HG03066 (cell line): Measurements from ENCODE around the gene SCO2.

ENCODE experiments used
- ATAC-seq: cut with Tn5 transposase; IDR thresholded peaks from one replicate; pipeline ENCODE4 v1.9.1; 2021; ENCODE audit warnings: low read depth; ENCODE audit not compliant: unreplicated experiment

The SCO2 gene

DNA sequence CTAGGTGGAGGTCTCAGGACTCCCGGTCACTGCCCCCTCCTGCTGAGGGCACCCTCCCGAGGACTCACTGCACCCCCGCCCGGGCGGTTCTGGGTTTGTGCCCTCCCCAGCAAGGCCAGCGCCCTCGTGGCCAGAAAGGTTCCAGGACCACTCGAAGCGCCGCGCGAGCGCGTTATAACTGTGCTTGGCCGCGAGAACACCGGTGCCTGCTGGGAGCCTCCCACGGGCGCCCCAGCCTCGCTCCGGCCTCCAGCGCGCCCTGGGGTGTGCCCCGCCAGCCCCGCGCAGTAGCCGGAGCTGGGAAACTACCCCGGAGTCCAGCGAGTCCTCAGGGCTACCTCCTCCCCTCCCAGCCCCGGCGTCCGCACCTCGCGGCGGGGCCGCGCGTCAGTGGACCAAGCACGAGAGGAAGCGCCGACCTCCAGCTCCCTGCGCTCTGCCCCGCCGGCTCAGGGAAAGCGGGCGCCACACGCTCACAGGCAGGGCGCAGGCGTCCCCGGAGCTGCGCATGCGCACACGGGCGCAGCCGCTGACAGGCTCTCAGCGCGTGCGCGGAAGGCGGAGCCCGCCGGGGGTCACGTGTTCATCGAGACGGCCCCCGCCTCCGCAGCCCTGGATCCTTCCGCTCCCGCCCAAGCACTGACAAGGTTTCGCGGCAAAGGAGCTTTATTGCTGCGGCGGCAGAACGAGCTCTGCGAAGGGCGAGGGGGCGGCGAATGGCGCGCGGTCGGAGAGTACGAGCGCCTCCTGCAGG, at the start of gene SCO2:
Gene SCO2, minus strand, starts transcription at position 495 of the 754 bp plus-strand sequence. CDS start 1,187 bp downstream, outside the sequence.
- ATAC-seq: peak; percentile 36

GRCh38 chr22:50574383-50574755, 49.0 kb upstream of the SCO2 start:
- ATAC-seq: no peak

DNA sequence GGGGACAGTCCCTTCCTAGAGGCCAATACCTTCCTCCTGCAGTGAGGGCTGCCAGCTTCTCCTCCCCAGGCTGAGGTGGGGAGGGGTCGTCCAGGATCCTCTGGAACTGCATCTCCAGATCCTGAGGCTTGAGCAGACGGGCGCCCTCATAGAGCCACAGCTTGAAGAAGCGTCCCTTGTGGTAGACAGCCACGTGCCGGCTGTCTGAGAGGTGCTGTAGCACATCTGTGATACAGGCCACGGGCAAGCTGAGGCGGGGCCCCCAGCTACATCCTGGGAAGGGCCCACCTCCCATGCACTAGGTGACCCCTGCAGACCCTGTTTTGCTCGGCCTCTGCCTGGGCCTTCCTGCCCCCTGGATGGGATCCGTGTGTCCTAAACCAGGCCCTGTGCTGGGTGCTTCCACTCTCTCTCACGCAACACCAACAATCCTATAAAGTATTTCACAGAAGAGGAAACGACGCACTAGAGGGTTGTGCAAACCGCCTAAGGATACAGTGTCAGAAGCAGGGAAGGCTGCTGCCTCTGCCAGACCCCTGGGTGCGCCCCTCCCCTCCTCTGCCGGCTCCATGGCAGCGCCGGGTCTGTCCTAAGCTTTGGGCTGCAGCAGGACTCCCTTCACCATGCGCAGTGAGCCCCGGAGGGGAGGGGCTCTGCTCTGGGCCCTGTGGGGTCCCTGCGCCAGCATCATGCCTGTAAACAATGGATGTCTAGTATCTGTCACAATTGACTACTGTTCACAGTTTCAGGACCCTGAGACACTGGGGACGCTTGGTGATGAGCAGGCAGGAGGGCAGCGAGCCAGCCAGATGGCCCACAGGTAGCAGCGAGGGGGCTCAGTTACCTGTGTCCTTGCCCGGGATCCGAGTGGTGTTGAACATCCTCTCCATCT, 48.3 kb upstream of the SCO2 start:
- no peak for ATAC-seq

DNA sequence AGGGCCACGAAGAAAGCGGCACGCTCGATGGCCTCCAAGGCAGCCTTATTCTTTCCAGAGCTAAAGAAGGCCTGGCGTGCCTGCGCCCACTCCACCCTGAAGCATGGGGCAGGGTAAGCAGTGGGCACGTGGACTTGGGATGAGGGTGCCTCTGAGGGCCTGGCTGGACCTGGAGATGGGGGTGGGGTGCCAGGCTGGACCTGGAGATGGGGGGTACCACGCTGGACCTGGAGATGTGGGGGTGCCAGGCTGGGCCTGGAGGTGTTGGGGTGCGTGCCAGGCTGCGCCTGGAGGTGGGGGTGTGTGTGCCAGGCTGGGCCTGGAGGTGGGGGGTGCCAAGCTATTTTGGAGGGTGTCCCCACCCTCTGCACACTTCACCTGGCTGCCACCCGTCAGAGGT, 47.6 kb upstream of the SCO2 start:
- no peak for ATAC-seq

DNA sequence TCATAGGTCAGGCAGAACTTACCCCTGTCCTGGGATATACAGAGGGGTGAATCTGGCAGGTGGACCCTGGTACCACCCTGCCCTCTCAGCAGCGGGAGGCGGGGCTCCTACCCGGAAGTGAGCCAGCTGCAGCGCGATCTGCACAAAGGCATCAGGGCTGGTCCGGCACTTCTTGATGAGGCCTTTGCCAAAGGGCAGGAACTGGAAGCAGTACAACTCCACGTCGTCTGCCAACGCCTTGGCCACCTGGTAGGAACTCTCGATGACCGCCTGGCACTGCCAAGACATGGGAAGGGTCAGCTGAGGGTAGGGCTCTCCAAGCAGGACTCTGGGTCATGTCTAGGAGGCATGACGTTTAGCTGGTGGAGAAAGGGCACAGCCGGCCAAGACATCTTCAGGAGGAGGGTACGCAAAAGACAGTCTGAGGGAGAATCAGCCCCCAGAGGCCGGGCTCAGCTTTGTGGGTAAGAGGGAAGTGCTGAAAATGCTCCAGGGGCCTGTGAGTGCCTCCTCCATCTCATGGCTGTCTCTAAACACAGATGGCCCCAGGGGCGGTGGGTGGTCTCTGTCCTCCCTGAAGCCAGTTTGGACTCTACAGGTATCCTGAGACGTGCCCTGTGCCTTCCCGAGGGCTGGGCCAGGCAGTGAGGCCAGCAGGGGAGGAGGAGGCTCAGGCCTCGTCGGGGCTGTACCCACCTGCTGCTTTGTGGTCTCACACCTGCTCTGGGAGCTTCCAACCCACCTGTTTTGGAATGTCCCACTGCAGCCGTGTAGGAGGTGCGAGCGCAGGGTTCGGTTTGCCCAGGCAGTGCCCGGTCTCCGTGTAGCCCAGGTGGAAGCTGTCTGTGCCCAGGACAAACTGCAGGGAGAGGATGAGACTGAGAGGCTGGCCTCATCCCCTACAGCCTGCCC, 46.1 kb upstream of the SCO2 start:
- ATAC-seq: no peak

- no peak for ATAC-seq
Measured at GRCh38 chr22:50570861-50571260, 45.5 kb upstream of the SCO2 start.

DNA sequence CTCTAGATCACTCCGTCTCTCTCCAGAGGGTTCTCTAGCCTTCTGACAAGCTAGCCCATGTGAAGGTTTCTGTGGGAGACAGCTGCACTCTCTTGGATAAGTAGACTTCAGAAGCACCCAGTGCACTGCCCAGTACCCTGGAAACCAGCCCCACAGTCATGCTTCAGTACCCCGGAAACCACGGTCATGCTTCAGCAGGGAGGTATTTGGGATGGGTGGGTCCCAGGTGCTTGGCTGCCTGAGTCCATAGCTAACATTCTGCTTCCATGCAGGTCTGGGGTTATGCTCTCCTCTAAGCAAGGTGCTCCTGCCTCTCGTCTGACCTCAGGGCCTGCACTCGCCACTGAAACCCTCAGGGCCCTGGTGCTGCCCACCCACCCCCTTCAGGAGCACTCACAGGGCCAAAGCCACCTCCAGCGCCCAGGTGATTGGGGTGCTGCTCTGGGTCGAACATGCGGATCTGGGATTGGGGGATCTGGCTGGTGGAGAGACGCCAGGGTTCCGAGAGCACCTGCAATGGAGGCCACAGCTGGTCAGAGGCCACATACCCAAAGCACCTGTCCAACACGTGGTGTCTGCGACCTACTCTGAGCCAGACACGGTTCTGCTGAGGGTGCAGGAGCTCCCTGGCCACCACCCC, 44.6 kb upstream of the SCO2 start:
- ATAC-seq: no peak

DNA sequence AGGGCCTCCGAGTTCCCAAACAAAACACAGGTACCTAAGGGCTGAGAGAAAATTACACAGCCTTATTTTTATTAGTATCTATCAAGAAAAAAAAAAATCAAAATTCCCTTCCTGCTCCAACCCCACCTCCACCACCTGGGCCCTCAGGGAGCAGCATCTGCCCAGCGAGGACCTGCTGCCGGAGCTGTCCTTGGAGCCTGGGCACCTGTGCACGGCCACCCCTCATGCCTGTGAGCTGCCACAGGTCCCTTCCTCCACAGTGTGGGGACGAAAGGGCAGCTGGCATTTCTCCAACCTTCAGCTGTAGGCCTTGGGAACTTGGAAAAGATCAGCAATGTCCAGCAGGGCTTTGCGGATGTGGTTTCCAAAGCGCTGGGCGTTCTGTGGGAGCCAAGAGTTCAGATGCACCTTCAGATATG, 43.7 kb upstream of the SCO2 start:
- no peak for ATAC-seq

DNA sequence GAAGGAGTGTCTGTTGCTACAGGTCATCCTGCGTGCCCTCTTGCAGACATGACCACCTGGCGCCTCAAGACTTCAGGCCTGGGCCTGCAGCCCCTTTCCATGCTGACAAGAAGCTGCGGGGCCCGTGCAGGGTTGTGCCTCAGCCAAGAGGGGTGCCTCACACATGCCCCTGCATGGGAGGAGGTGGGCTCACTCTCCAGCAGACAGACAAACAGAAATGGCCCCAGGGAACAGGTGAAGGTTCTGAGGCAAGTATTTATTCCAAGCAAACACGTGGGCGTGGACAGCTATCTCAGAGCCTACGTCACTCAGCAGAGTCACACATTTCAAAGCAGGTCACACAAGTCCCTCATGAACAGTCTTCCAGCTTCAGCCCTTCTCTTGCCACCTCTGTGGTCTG, 43.2 kb upstream of the SCO2 start:
- ATAC-seq: no peak

DNA sequence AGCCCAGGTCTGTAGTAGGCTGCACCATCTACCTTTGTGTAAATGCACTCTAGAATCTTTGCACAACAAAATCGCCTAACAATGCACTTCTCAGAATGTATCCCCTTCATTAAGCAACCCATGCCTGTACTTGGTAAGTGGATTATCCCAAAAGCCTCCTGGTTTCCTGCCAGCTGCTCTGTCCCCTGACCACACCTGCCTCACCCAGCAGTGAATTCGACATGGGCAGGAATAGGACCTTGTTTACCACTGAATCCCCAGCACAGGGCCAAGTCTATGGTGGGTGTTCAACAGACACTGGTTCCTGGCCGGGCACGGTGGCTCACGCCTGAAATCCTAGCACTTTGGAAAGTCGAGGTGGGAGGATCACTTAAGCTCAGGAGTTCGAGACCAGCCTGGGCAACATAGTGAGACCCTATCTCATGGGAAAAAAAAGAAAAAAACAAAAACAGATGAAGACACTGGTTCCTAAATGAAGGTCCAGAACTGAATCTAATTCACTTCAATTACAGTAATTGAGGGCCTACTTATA, 42.4 kb upstream of the SCO2 start:
- ATAC-seq: no peak

- no peak for ATAC-seq
Measured at GRCh38 chr22:50564289-50564688, 38.9 kb upstream of the SCO2 start.

GRCh38 chr22:50563413-50564160, 38.2 kb upstream of the SCO2 start:
- no peak for ATAC-seq

DNA sequence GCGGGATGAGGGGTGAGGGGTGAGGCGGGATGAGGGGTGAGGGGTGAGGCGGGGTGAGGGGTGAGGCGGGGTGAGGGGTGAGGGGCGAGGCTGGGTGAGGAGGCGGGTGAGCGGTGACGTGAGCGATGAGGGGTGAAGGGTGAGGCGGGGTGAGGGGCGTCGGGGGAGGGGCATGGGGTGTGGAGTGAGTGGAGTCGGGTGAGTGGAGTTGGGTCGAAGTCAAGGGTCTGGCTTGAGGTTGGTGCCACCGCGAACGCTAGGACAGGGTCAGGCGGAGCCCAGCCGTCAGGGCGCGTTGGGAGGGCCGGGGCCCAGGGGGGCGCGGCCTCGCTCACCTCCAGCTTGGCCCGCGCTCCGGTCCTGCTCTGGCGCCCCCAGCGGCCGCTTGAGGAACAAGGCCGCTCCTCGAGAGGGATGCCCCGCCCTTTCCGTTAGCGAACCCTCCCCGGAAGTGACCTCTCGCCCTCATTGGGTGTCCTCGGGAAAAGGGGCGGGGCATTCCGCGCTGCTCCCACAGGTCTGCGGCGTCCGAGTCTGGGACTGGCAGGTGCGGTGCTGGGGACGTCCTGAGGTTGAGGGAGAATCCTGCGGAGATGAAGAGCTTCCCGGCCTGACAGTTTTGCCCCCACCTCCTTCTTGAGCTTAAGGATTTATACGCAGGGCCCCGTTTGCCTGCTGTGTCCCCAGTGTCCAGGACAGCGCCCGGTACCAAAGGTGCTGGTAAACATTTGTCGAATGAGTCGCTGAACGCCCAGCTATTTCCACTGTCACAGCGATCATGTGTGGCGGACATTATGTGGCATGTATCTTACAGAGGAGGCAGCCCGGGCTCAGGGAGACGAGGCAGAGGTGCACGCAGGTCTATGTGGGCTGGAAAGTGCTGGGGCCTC, 37.4 kb upstream of the SCO2 start, which contains the start of gene SYCE3:
Gene SYCE3, minus strand, starts transcription at position 397 of the 890 bp plus-strand sequence. CDS start 6,514 bp downstream, outside the sequence.
- ATAC-seq: peak; percentile 93

GRCh38 chr22:50561401-50562358, 36.3 kb upstream of the SCO2 start:
- no peak for ATAC-seq

GRCh38 chr22:50560034-50560433, 34.6 kb upstream of the SCO2 start:
- ATAC-seq: no peak

DNA sequence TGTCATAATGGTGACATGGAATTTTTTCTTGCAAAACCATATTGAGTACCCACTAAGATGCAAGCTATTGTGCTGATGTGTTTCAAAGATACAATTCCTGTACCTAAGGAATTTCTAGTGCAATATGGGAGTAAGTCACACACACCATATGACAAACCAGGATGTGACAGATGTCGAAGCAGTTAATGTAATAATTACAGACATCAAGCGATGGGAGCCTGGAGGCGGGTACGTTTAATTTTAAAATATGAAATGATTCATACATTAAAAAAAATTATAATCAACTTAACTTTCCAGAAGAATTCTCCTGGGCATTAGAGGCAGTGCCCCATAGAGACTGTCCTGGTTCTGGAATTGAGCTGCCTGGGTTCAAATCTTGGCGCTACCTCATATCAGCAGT, 31.3 kb upstream of the SCO2 start:
- ATAC-seq: no peak

- no peak for ATAC-seq
Measured at GRCh38 chr22:50553310-50553709, 27.9 kb upstream of the SCO2 start.
